ENCODE results near the gene ENGASE. TPM values are rescaled to one million over a fixed set of nuclear protein-coding genes. Genes with fewer than 3 reads are reported as not detected.
A peak's percentile ranks its signal among the peaks of the same experiment; 100 is the strongest.

Gene ENGASE
- total RNA-seq, 2 experiments from 2014 or later: 28.5 to 28.9 TPM

DNA sequence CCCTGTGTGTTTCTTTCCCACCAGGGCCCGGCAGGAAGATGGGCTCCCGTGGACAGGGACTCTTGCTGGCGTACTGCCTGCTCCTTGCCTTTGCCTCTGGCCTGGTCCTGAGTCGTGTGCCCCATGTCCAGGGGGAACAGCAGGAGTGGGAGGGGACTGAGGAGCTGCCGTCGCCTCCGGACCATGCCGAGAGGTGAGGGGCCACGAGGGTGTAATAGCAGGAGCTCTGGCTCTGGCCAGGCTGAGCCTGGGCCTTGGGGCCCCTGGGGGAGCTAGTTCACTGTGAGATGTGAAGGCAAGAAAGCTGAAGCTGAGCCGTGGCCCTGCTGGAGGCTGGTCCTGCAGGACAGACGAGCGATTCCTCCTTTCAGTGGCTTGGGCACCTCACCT is 30.7 kb upstream of the ENGASE start:
- no peaks in the 10 kb centered on the region for H3K36me3 Mint-ChIP-seq (ENCODE audit: low read depth)
- DNase-seq: no peak
- H3K9me3 Mint-ChIP-seq: peaks cover 11% of the 10 kb centered on the region
- H3K27ac Mint-ChIP-seq: no peak overlapping the region
- POLR2A ChIA-PET: no interaction called here
- H3K27me3 Mint-ChIP-seq: peaks cover 11% of the 10 kb centered on the region
- H3K4me1 Mint-ChIP-seq: no peaks in the 10 kb centered on the region
- CTCF ChIA-PET: interaction anchor here (2.5 kb wide), 1 partner anchor 21 kb away, joined by 7 read pairs; no protein-coding TSS in a partner anchor
- no peak overlapping the region for H3K4me3 Mint-ChIP-seq

DNA sequence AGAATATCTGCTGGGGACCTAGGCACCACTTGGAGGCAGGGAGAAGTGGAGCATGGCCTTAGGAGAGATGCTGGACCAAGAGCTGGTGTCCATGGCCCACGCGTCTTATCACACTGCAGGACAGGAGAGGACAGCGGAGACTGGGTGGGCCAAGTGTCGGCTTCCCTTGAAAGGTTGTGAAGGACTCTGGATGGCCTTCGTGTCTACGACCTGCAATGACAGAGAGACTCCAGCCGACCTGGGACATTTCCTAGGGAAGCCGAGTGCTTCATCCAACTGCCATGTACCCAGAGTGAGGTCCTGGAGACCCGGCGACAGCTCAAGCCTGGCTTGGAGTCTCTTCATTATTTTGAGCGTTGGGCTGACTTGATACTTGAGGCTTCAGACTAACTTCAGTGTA is 30.2 kb upstream of the ENGASE start:
- Mint-ChIP-seq H3K36me3 (ENCODE audit: low read depth) (no peaks in the 10 kb centered on the region), H3K4me3 (no peak overlapping the region), H3K27me3 (peaks cover 11% of the 10 kb centered on the region), H3K4me1 (no peaks in the 10 kb centered on the region), H3K27ac (no peak overlapping the region), H3K9me3 (peaks cover 11% of the 10 kb centered on the region)
- ChIA-PET POLR2A (no interaction called here), CTCF (interaction anchor here (1.8 to 2.5 kb wide), 4 partner anchors 9 to 348 kb away, joined by 6 to 7 read pairs (median 6); no protein-coding TSS in a partner anchor)
- DNase-seq: no peak

DNA sequence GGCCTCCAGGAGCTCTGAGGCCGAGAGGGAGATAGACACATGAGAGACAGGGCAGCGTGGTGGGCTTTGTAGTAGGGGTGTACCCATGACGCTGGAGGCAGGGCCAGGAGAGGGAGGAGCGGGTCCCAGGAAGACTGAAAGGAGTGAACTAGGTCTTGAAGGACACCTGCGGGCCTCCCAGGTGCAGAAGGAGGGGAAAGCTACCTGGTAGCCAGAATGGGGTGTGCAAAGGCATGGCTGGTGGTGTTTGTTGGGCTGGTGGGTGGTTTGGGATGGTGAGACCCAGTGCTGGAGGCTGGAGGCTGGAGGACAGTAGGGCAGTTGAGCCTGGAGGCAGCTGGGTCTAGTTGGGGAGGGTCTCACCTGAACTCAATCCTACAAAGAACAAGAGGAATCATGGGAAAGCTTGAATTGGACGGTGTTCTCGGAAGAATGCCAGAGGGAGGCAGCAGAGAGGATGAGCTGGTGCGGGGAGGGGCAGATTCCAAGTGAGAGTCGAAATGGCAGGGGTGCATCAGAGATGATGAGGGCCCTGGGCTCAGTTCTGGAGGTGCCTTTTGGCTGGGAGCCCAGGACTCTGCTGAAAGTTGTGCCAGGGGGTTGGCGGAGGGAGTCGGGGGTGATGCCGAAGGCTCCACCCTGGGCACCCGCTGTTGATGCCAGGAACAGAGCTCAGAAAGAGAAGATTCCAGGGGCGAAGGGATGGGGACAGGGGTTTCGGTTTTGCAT is 29.5 kb upstream of the ENGASE start:
- Mint-ChIP-seq H3K27me3 (peaks cover 11% of the 10 kb centered on the region), H3K27ac (no peak overlapping the region), H3K4me1 (no peaks in the 10 kb centered on the region), H3K9me3 (peaks cover 11% of the 10 kb centered on the region), H3K36me3 (ENCODE audit: low read depth) (no peaks in the 10 kb centered on the region), H3K4me3 (no peak overlapping the region)
- ChIA-PET POLR2A (no interaction called here), CTCF (interaction anchor here (0.7 to 2.5 kb wide), 8 partner anchors 9 to 348 kb away, joined by 3 to 8 read pairs (median 6); no protein-coding TSS in a partner anchor)
- DNase-seq: no peak

DNA sequence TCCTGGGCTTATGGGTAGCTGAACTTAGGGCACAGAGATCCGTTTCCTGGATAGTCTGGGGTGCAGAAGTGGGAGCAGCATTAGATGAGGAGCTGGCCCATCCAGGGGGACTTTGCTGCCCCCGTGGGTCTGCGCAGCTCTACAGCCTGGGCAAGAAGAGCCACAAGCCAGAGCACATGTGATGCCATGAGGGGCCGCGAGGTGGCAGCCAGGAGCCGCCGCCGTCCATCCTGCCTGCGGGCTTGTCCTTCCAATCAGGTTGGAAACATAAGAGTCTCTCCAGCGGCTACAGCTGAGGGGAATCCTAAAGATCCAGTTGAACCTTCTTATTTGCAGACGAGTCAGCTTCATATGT is 28.8 kb upstream of the ENGASE start:
- peaks cover 11% of the 10 kb centered on the region for H3K9me3 Mint-ChIP-seq
- POLR2A ChIA-PET: no interaction called here
- H3K27ac Mint-ChIP-seq: no peak overlapping the region
- H3K4me1 Mint-ChIP-seq: no peaks in the 10 kb centered on the region
- peaks cover 11% of the 10 kb centered on the region for H3K27me3 Mint-ChIP-seq
- no peaks in the 10 kb centered on the region for H3K36me3 Mint-ChIP-seq (ENCODE audit: low read depth)
- no peak overlapping the region for H3K4me3 Mint-ChIP-seq
- CTCF ChIA-PET: interaction anchor here (0.7 to 2.5 kb wide), 10 partner anchors 10 to 348 kb away, joined by 3 to 8 read pairs (median 6); no protein-coding TSS in a partner anchor
- DNase-seq: peak; percentile 70

DNA sequence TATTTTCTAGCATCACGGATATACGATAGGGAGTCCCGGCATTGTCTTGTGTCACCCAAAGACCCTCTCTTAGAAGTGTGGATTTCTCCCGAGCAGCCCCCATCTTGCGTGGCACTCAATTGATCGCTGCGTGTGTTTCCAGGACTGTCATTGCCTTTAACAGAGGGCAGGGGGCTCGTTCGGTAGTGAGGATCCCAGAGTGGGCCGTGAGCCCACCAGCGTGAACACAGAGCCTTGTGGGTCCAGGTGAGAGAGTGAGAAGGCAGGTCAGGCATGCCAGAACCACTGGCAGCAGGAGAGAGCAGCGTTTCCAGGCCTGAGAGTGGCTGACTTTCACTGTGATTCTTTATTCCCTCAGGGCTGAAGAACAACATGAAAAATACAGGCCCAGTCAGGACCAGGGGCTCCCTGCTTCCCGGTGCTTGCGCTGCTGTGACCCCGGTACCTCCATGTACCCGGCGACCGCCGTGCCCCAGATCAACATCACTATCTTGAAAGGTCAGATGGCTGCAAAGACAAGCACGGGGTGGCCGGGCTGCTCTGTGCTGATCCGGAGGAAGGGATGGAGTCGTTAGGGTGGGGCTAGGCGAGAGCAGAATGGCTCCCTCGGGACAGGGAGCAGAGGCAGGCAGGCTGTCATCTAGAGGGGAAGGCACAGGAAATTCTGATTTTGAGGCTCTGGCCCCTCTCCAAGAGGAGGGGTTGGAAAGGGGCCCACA is 28.3 kb upstream of the ENGASE start:
- DNase-seq: no peak
- no peak overlapping the region for H3K27ac Mint-ChIP-seq
- H3K4me3 Mint-ChIP-seq: no peak overlapping the region
- ChIA-PET POLR2A (no interaction called here), CTCF (interaction anchor here (0.8 to 2.5 kb wide), 8 partner anchors 11 to 346 kb away, joined by 3 to 8 read pairs (median 6); no protein-coding TSS in a partner anchor)
- H3K4me1 Mint-ChIP-seq: no peaks in the 10 kb centered on the region
- H3K36me3 Mint-ChIP-seq (ENCODE audit: low read depth): no peaks in the 10 kb centered on the region
- H3K27me3 Mint-ChIP-seq: peaks cover 11% of the 10 kb centered on the region
- H3K9me3 Mint-ChIP-seq: peaks cover 11% of the 10 kb centered on the region

DNA sequence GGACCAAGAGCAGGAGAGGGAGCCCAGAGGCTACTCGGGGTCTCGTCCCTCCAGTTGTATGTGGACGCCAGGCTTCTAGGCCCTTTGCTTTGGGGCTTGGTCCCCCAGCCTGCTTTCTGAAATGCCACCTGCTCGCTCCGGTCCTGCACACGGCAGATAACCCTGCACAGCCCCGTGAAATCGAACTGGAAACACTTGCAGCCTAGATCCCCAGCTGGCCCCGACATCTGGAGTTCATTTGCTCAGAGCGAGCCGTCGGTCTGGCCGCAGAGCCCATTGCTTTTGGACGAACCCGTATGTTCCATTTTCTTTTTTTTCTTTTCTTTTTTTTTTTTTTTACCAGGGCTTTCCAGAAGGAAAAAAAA is 27.7 kb upstream of the ENGASE start:
- ChIA-PET POLR2A (no interaction called here), CTCF (no interaction called here)
- H3K36me3 Mint-ChIP-seq (ENCODE audit: low read depth): no peaks in the 10 kb centered on the region
- DNase-seq: no peak
- H3K9me3 Mint-ChIP-seq: peaks cover 11% of the 10 kb centered on the region
- no peak overlapping the region for H3K4me3 Mint-ChIP-seq
- H3K27ac Mint-ChIP-seq: no peak overlapping the region
- peaks cover 11% of the 10 kb centered on the region for H3K27me3 Mint-ChIP-seq
- H3K4me1 Mint-ChIP-seq: no peaks in the 10 kb centered on the region

DNA sequence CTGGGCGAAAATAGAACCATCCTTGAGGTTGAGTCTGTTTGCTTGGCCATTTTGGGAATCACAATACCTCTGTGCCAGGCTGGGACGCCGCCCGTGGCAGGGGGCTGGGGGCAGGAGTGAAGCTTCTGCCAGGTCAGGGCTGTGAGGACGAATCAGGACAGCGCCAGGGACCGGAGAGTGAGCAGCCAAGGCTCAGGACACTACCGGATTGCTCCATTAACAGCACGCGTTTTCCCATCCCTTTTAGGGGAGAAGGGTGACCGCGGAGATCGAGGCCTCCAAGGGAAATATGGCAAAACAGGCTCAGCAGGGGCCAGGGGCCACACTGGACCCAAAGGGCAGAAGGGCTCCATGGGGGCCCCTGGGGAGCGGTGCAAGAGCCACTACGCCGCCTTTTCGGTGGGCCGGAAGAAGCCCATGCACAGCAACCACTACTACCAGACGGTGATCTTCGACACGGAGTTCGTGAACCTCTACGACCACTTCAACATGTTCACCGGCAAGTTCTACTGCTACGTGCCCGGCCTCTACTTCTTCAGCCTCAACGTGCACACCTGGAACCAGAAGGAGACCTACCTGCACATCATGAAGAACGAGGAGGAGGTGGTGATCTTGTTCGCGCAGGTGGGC is 27.2 kb upstream of the ENGASE start:
- Mint-ChIP-seq H3K4me1 (no peaks in the 10 kb centered on the region), H3K4me3 (no peak overlapping the region), H3K27ac (no peak overlapping the region), H3K27me3 (peaks cover 11% of the 10 kb centered on the region), H3K9me3 (peaks cover 11% of the 10 kb centered on the region), H3K36me3 (ENCODE audit: low read depth) (no peaks in the 10 kb centered on the region)
- ChIA-PET CTCF (no interaction called here), POLR2A (no interaction called here)
- no peak for DNase-seq

DNA sequence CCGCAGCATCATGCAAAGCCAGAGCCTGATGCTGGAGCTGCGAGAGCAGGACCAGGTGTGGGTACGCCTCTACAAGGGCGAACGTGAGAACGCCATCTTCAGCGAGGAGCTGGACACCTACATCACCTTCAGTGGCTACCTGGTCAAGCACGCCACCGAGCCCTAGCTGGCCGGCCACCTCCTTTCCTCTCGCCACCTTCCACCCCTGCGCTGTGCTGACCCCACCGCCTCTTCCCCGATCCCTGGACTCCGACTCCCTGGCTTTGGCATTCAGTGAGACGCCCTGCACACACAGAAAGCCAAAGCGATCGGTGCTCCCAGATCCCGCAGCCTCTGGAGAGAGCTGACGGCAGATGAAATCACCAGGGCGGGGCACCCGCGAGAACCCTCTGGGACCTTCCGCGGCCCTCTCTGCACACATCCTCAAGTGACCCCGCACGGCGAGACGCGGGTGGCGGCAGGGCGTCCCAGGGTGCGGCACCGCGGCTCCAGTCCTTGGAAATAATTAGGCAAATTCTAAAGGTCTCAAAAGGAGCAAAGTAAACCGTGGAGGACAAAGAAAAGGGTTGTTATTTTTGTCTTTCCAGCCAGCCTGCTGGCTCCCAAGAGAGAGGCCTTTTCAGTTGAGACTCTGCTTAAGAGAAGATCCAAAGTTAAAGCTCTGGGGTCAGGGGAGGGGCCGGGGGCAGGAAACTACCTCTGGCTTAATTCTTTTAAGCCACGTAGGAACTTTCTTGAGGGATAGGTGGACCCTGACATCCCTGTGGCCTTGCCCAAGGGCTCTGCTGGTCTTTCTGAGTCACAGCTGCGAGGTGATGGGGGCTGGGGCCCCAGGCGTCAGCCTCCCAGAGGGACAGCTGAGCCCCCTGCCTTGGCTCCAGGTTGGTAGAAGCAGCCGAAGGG is 26.4 kb upstream of the ENGASE start:
- ChIA-PET CTCF (interaction anchor here (0.6 to 1.3 kb wide), 2 partner anchors 17 to 671 kb away, joined by 3 to 4 read pairs; no protein-coding TSS in a partner anchor), POLR2A (no interaction called here)
- Mint-ChIP-seq H3K4me1 (no peaks in the 10 kb centered on the region), H3K4me3 (no peak overlapping the region), H3K27me3 (peaks cover 10% of the 10 kb centered on the region), H3K9me3 (peaks cover 4% of the 10 kb centered on the region), H3K36me3 (ENCODE audit: low read depth) (no peaks in the 10 kb centered on the region), H3K27ac (no peak overlapping the region)
- DNase-seq: no peak

DNA sequence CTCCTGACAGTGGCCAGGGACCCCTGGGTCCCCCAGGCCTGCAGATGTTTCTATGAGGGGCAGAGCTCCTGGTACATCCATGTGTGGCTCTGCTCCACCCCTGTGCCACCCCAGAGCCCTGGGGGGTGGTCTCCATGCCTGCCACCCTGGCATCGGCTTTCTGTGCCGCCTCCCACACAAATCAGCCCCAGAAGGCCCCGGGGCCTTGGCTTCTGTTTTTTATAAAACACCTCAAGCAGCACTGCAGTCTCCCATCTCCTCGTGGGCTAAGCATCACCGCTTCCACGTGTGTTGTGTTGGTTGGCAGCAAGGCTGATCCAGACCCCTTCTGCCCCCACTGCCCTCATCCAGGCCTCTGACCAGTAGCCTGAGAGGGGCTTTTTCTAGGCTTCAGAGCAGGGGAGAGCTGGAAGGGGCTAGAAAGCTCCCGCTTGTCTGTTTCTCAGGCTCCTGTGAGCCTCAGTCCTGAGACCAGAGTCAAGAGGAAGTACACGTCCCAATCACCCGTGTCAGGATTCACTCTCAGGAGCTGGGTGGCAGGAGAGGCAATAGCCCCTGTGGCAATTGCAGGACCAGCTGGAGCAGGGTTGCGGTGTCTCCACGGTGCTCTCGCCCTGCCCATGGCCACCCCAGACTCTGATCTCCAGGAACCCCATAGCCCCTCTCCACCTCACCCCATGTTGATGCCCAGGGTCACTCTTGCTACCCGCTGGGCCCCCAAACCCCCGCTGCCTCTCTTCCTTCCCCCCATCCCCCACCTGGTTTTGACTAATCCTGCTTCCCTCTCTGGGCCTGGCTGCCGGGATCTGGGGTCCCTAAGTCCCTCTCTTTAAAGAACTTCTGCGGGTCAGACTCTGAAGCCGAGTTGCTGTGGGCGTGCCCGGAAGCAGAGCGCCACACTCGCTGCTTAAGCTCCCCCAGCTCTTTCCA is 25.5 kb upstream of the ENGASE start:
- H3K27me3 Mint-ChIP-seq: peaks cover 7% of the 10 kb centered on the region

DNA sequence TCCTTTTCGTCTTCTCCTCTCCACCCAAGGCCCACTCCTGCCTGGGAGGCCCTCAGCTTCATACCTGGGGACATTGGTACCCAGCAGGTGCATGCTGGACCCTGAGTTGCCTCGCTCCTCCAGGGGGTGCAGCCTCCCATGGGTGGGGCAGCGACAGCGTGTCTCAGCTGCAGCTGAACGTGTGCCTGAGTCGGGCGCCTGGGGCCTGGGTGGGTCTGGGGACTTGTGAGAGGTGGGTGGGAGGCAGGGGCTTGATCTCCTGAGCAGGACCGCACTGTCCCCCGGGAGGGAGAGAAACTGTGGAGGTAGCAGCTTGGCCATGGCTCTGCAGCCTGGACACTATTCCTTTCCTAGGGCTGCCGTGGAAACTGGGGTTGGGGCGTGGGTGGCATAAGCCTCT is 24.8 kb upstream of the ENGASE start:
- POLR2A ChIA-PET: no interaction called here
- peaks cover 10% of the 10 kb centered on the region for H3K27me3 Mint-ChIP-seq
- no peaks in the 10 kb centered on the region for H3K4me1 Mint-ChIP-seq
- DNase-seq: no peak
- H3K9me3 Mint-ChIP-seq: peaks cover 3% of the 10 kb centered on the region
- CTCF ChIA-PET: interaction anchor here (1.3 kb wide), 1 partner anchor 16 kb away, joined by 4 read pairs; no protein-coding TSS in a partner anchor
- no peak overlapping the region for H3K27ac Mint-ChIP-seq
- no peaks in the 10 kb centered on the region for H3K36me3 Mint-ChIP-seq (ENCODE audit: low read depth)
- H3K4me3 Mint-ChIP-seq: no peak overlapping the region

More for the DNA sequence above, 25.5 kb upstream of the ENGASE start:
- DNase-seq: no peak
- POLR2A ChIA-PET: no interaction called here
- Mint-ChIP-seq H3K36me3 (ENCODE audit: low read depth) (no peaks in the 10 kb centered on the region), H3K9me3 (no peaks in the 10 kb centered on the region), H3K27ac (no peak overlapping the region), H3K4me3 (no peak overlapping the region), H3K4me1 (no peaks in the 10 kb centered on the region)
- CTCF ChIA-PET: interaction anchor here (0.6 to 1.3 kb wide), 2 partner anchors 16 to 670 kb away, joined by 3 to 4 read pairs; no protein-coding TSS in a partner anchor

DNA sequence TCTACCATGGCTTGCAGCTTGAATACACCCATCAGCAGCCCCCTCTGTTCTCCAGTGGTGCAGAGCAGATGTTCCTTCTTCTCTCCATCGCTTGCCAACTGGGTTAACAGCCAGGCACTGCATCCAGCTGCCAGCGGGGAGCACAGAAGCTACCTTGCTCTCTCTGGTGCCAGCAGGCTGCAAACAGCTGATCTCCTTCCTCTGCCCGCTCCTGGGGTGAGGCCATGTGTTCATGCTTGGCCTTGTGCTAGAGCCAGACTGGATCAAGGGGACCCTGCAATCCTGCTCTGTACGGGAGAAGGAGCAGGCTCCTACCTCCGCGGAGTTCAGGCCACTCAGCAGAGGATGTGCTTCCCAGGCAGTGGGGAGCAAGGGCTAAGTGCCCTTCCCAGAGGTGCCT is 24.1 kb upstream of the ENGASE start:
- Mint-ChIP-seq H3K27ac (no peak overlapping the region), H3K27me3 (peaks cover 13% of the 10 kb centered on the region), H3K9me3 (peaks cover 3% of the 10 kb centered on the region), H3K4me1 (no peaks in the 10 kb centered on the region), H3K36me3 (ENCODE audit: low read depth) (no peaks in the 10 kb centered on the region), H3K4me3 (no peak overlapping the region)
- CTCF ChIA-PET: no interaction called here
- DNase-seq: no peak
- POLR2A ChIA-PET: no interaction called here

DNA sequence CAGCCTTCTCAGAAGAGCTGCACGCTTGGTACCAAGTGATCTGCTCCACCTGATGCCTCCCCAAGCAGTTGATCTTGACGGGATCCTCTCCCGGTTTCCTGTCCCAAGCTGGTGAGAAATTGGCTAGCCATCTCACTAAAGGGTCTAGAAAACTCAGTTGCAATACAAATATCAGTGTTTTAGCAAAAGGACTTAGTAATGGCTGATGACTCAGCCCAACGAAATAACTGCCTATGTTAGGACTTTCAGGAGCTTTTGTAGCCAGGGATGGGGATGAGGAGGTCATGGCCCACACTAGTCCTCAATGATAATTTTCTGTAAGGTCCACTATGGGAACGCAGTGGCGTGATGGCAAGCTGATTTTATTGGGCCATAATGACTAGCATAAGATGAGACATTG is 23.3 kb upstream of the ENGASE start:
- peaks cover 3% of the 10 kb centered on the region for H3K9me3 Mint-ChIP-seq
- no peak for DNase-seq
- H3K27me3 Mint-ChIP-seq: peaks cover 10% of the 10 kb centered on the region
- H3K4me1 Mint-ChIP-seq: no peaks in the 10 kb centered on the region
- H3K4me3 Mint-ChIP-seq: no peak overlapping the region
- POLR2A ChIA-PET: no interaction called here
- CTCF ChIA-PET: no interaction called here
- no peak overlapping the region for H3K27ac Mint-ChIP-seq
- no peaks in the 10 kb centered on the region for H3K36me3 Mint-ChIP-seq (ENCODE audit: low read depth)
